Measurements from ENCODE around the gene CNTLN. TPM values are rescaled to one million over a fixed set of nuclear protein-coding genes. Genes with fewer than 3 reads are reported as not detected.

The CNTLN gene
- polyA plus RNA-seq, 1 experiment: 1.9 TPM

GRCh38 chr9:17328331-17328730, 193.5 kb downstream of the CNTLN start:
- Histone ChIP-seq H3K4me3 (ENCODE audit: low read depth, low read length) (no peak overlapping the region), H3K27me3 (ENCODE audit: control insufficient read depth, insufficient read depth, low read length) (no peaks in the 10 kb centered on the region), H3K36me3 (ENCODE audit: control insufficient read depth, insufficient read depth, low read length) (no peaks in the 10 kb centered on the region)
- TF ChIP-seq, protein P1, sequence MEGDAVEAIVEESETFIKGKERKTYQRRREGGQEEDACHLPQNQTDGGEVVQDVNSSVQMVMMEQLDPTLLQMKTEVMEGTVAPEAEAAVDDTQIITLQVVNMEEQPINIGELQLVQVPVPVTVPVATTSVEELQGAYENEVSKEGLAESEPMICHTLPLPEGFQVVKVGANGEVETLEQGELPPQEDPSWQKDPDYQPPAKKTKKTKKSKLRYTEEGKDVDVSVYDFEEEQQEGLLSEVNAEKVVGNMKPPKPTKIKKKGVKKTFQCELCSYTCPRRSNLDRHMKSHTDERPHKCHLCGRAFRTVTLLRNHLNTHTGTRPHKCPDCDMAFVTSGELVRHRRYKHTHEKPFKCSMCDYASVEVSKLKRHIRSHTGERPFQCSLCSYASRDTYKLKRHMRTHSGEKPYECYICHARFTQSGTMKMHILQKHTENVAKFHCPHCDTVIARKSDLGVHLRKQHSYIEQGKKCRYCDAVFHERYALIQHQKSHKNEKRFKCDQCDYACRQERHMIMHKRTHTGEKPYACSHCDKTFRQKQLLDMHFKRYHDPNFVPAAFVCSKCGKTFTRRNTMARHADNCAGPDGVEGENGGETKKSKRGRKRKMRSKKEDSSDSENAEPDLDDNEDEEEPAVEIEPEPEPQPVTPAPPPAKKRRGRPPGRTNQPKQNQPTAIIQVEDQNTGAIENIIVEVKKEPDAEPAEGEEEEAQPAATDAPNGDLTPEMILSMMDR (IDR thresholded peaks at IDR 0.05; ENCODE audit: insufficient read depth, low read depth, low read length): no peak
- POLR2A ChIA-PET: no interaction called here
- DNase-seq (ENCODE audit: low read depth): no peak
- CTCF ChIA-PET: no interaction called here

DNA sequence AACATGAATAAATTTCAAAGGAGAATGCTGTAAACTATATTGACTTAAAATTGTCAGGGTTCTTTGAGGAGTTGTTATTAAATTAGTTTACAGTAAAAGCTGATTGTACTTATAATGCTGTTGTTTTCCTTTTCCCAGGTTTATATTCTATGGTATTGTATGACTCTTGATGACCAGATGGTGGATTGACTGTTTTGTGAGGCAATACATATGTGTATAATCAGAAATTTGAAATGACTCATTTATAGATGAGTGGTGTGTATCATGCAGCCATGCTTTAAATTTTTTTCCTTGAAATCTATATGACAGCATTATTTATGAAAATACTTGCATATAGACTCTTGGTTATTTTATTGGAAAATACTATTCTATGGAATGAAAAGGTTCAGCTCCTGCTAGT, 195.3 kb downstream of the CNTLN start:
- Histone ChIP-seq H3K4me3 (ENCODE audit: low read depth, low read length) (no peak overlapping the region), H3K36me3 (ENCODE audit: control insufficient read depth, insufficient read depth, low read length) (no peaks in the 10 kb centered on the region), H3K27me3 (ENCODE audit: control insufficient read depth, insufficient read depth, low read length) (no peaks in the 10 kb centered on the region)
- CTCF ChIA-PET: no interaction called here
- DNase-seq (ENCODE audit: low read depth): no peak
- TF ChIP-seq, protein P1 (IDR thresholded peaks at IDR 0.05; ENCODE audit: insufficient read depth, low read depth, low read length): no peak
- POLR2A ChIA-PET: no interaction called here

GRCh38 chr9:17332115-17332514, 197.3 kb downstream of the CNTLN start:
- ChIA-PET POLR2A (no interaction called here), CTCF (no interaction called here)
- Histone ChIP-seq H3K27me3 (ENCODE audit: control insufficient read depth, insufficient read depth, low read length) (no peaks in the 10 kb centered on the region), H3K4me3 (ENCODE audit: low read depth, low read length) (no peak overlapping the region), H3K36me3 (ENCODE audit: control insufficient read depth, insufficient read depth, low read length) (no peaks in the 10 kb centered on the region)
- DNase-seq (ENCODE audit: low read depth): no peak
- TF ChIP-seq, protein P1 (IDR thresholded peaks at IDR 0.05; ENCODE audit: insufficient read depth, low read depth, low read length): no peak

- H3K36me3 ChIP-seq (ENCODE audit: control insufficient read depth, insufficient read depth, low read length): peaks cover 1% of the 10 kb centered on the region; the same call in 1 of the 2 replicates
- H3K4me3 ChIP-seq (ENCODE audit: low read depth, low read length): no peak overlapping the region
- no peaks in the 10 kb centered on the region for H3K27me3 ChIP-seq (ENCODE audit: control insufficient read depth, insufficient read depth, low read length)
- DNase-seq (ENCODE audit: low read depth): no peak
- ChIA-PET POLR2A (no interaction called here), CTCF (no interaction called here)
- TF ChIP-seq, protein P1 (IDR thresholded peaks at IDR 0.05; ENCODE audit: insufficient read depth, low read depth, low read length): no peak
Measured at GRCh38 chr9:17339156-17339555, 204.3 kb downstream of the CNTLN start.

GRCh38 chr9:17342696-17343095, 207.9 kb downstream of the CNTLN start:
- H3K36me3 ChIP-seq (ENCODE audit: control insufficient read depth, insufficient read depth, low read length): peaks cover 3% of the 10 kb centered on the region; the same call in 1 of the 2 replicates
- no peak overlapping the region for H3K4me3 ChIP-seq (ENCODE audit: low read depth, low read length)
- POLR2A ChIA-PET: no interaction called here
- CTCF ChIA-PET: no interaction called here
- TF ChIP-seq, protein P1 (IDR thresholded peaks at IDR 0.05; ENCODE audit: insufficient read depth, low read depth, low read length): no peak
- DNase-seq (ENCODE audit: low read depth): no peak
- H3K27me3 ChIP-seq (ENCODE audit: control insufficient read depth, insufficient read depth, low read length): no peaks in the 10 kb centered on the region
